AG04449 (cell line): ENCODE results near the gene HOXA7.

Experiments used
- CTCF ChIA-PET: fragments of 350-600 bp; formaldehyde crosslinking; extraction: SDS; loops from one replicate; lab custom pipeline; 2021; ENCODE audit warnings: antibody characterized with exemption; lab: Yijun Ruan, JAX
- POLR2A ChIA-PET: fragments of 400-600, 350-600 bp; formaldehyde crosslinking; extraction: SDS; loops from one replicate; lab custom pipeline; 2020; ENCODE audit warnings: antibody characterized with exemption, inconsistent platforms; lab: Yijun Ruan, JAX
- DNase-seq: peaks from one replicate; pipeline ENCODE4 v3.0.0-alpha.2; 2010; ENCODE audit warnings: low read depth, low spot score
- H3K4me3 ChIP-seq: 2 replicates; pipeline ENCODE4 v1.5.1; 2011; ENCODE audit warnings: low read depth, mild to moderate bottlenecking, control low read depth, low read length
- CTCF ChIP-seq: IDR thresholded peaks from one replicate; pipeline ENCODE4 v1.5.1; 2011; ENCODE audit warnings: mild to moderate bottlenecking, moderate library complexity, low read length, control low read depth, inconsistent platforms; ENCODE audit not compliant: insufficient read depth; ENCODE audit errors: missing control alignments

Gene HOXA7

GRCh38 chr7:27186668-27187474 is 30.4 kb upstream of the HOXA7 start:
- POLR2A ChIA-PET: no interaction called here
- CTCF ChIA-PET: interaction anchor here (1.0 to 3.5 kb wide), 7 partner anchors 8 to 875 kb away, joined by 3 to 51 read pairs (median 7); no protein-coding TSS in a partner anchor
- DNase-seq: no peak
- H3K4me3 ChIP-seq: no peak overlapping the region
- no peak for TF ChIP-seq CTCF

- peak overlapping the region; percentile 70 for H3K4me3 ChIP-seq
- POLR2A ChIA-PET: no interaction called here
- CTCF ChIA-PET: interaction anchor here (1.0 to 3.5 kb wide), 6 partner anchors 9 to 876 kb away, joined by 3 to 51 read pairs (median 7); no protein-coding TSS in a partner anchor
- no peak for DNase-seq
- no peak for TF ChIP-seq CTCF
Measured at GRCh38 chr7:27185854-27186667, 29.6 kb upstream of the HOXA7 start.

GRCh38 chr7:27185013-27185853 is 28.8 kb upstream of the HOXA7 start, which contains the start of gene HOXA11:
TSS of gene HOXA11 (minus strand) at chr7:27185232. CDS start at chr7:27185144, 88 bp downstream.
- no peak for DNase-seq
- H3K4me3 ChIP-seq: peak within 1 kb of the TSS; percentile 70
- CTCF ChIA-PET: interaction anchor here (1.3 to 3.5 kb wide), 4 partner anchors 9 to 25 kb away, joined by 4 to 51 read pairs (median 7); no protein-coding TSS in a partner anchor
- TF ChIP-seq CTCF: no peak
- POLR2A ChIA-PET: interaction anchor here (2.2 kb wide), 1 partner anchor 12 kb away, joined by 9 read pairs; the partner anchor contains the start of gene HOXA10

- H3K4me3 ChIP-seq: peak overlapping the region; percentile 70
- ChIA-PET CTCF (interaction anchor here (1.0 to 3.5 kb wide), 5 partner anchors 11 to 921 kb away, joined by 3 to 51 read pairs (median 4); no protein-coding TSS in a partner anchor), POLR2A (interaction anchor here (0.7 to 2.2 kb wide), 2 partner anchors 9 to 12 kb away, joined by 3 to 9 read pairs; partner anchors contain the start of gene HOXA10)
- no peak for TF ChIP-seq CTCF
- DNase-seq: no peak
Measured at GRCh38 chr7:27184337-27185012, 28.0 kb upstream of the HOXA7 start.

GRCh38 chr7:27183682-27184336 is 27.3 kb upstream of the HOXA7 start:
- peak overlapping the region; percentile 70 for H3K4me3 ChIP-seq
- no peak for DNase-seq
- POLR2A ChIA-PET: interaction anchor here (0.7 to 2.2 kb wide), 2 partner anchors 8 to 11 kb away, joined by 3 to 9 read pairs; partner anchors contain the start of gene HOXA10

More at GRCh38 chr7:27183682-27184336, 27.3 kb upstream of the HOXA7 start:
- TF ChIP-seq CTCF: no peak
- CTCF ChIA-PET: interaction anchor here (0.6 to 3.5 kb wide), 8 partner anchors 11 to 922 kb away, joined by 3 to 51 read pairs (median 4); no protein-coding TSS in a partner anchor
